ENCODE data around the gene C10orf53. TPM values are rescaled to one million over a fixed set of nuclear protein-coding genes. Genes with fewer than 3 reads are reported as not detected.

The C10orf53 gene
- total and polyA plus RNA-seq, 2 experiments from 2014 or later, result not detected

GRCh38 chr10:49645417-49645816 is 34.0 kb upstream of the C10orf53 start:
- no peak overlapping the region for H2AFZ ChIP-seq
- 62 to 75% methylated on average over 8 of the region's 8 CpGs for WGBS, 2 experiments (ENCODE audit: low coverage in 1 of 2, low lambda C conversion rate in 2 of 2, missing lambda C conversion rate in 2 of 2)

GRCh38 chr10:49645871-49646870 is 33.3 kb upstream of the C10orf53 start:
- H4K20me1 ChIP-seq (ENCODE audit: insufficient read depth), result no peaks in the 10 kb centered on the region
- no peaks in the 10 kb centered on the region for H3K9me3 ChIP-seq (ENCODE audit: low read depth)
- 57 to 64% methylated on average over 19 to 22 of the region's 22 CpGs for WGBS, 2 experiments (ENCODE audit: low coverage in 1 of 2, low lambda C conversion rate in 2 of 2, missing lambda C conversion rate in 2 of 2)
- no peak overlapping the region for H3K27ac ChIP-seq
- no peak for TF ChIP-seq EZH2phosphoT487 (IDR thresholded peaks at IDR 0.05; ENCODE audit: insufficient read depth, low read depth)
- no peak for TF ChIP-seq EZH2 (IDR thresholded peaks at IDR 0.05; ENCODE audit: insufficient read depth, poor library complexity, severe bottlenecking)
- no peaks in the 10 kb centered on the region for H3F3A ChIP-seq (ENCODE audit: insufficient read depth)
- no peak overlapping the region for H3K4me2 ChIP-seq (ENCODE audit: unreplicated experiment)
- no peak overlapping the region for H3K4me3 ChIP-seq
- DNase-seq, result no peak
- H3K4me1 ChIP-seq (ENCODE audit: insufficient read depth), result no peaks in the 10 kb centered on the region
- peaks cover 54% of the 10 kb centered on the region for H3K27me3 ChIP-seq (replicated peaks; ENCODE audit: insufficient read depth)
- no peaks in the 10 kb centered on the region for H3K36me3 ChIP-seq (ENCODE audit: low read depth)
- H3K9me2 ChIP-seq (ENCODE audit: insufficient read depth), result no peaks in the 10 kb centered on the region
- no peak overlapping the region for H3K9ac ChIP-seq
- in situ Hi-C loops (cut with MboI), result no loop called here
- H3K79me2 ChIP-seq (ENCODE audit: insufficient read depth), result no peaks in the 10 kb centered on the region
- H2AFZ ChIP-seq, result no peak overlapping the region

More at GRCh38 chr10:49645417-49645816, 34.0 kb upstream of the C10orf53 start:
- in situ Hi-C loops (cut with MboI), result no loop called here
- H3K9ac ChIP-seq, result no peak overlapping the region
- H3K79me2 ChIP-seq (ENCODE audit: insufficient read depth), result no peaks in the 10 kb centered on the region
- no peaks in the 10 kb centered on the region for H4K20me1 ChIP-seq (ENCODE audit: insufficient read depth)
- no peaks in the 10 kb centered on the region for H3K36me3 ChIP-seq (ENCODE audit: low read depth)
- H3K4me2 ChIP-seq (ENCODE audit: unreplicated experiment), result no peak overlapping the region
- no peaks in the 10 kb centered on the region for H3K9me3 ChIP-seq (ENCODE audit: low read depth)
- H3K27ac ChIP-seq, result no peak overlapping the region
- H3K4me1 ChIP-seq (ENCODE audit: insufficient read depth), result no peaks in the 10 kb centered on the region
- peaks cover 57% of the 10 kb centered on the region for H3K27me3 ChIP-seq (replicated peaks; ENCODE audit: insufficient read depth)
- no peaks in the 10 kb centered on the region for H3F3A ChIP-seq (ENCODE audit: insufficient read depth)
- H3K9me2 ChIP-seq (ENCODE audit: insufficient read depth), result no peaks in the 10 kb centered on the region
- no peak for TF ChIP-seq EZH2phosphoT487 (IDR thresholded peaks at IDR 0.05; ENCODE audit: insufficient read depth, low read depth)
- TF ChIP-seq EZH2 (IDR thresholded peaks at IDR 0.05; ENCODE audit: insufficient read depth, poor library complexity, severe bottlenecking), result no peak
- DNase-seq, result no peak
- H3K4me3 ChIP-seq, result no peak overlapping the region

- no peak for DNase-seq
- Histone ChIP-seq H3K9me3 (ENCODE audit: low read depth) (no peaks in the 10 kb centered on the region), H3K4me1 (ENCODE audit: insufficient read depth) (no peaks in the 10 kb centered on the region), H3K4me2 (ENCODE audit: unreplicated experiment) (no peak overlapping the region), H3K36me3 (ENCODE audit: low read depth) (no peaks in the 10 kb centered on the region), H2AFZ (no peak overlapping the region), H3K27ac (no peak overlapping the region), H3K27me3 (replicated peaks; ENCODE audit: insufficient read depth) (peaks cover 53% of the 10 kb centered on the region), H3K9ac (no peak overlapping the region), H3F3A (ENCODE audit: insufficient read depth) (no peaks in the 10 kb centered on the region), H3K9me2 (ENCODE audit: insufficient read depth) (no peaks in the 10 kb centered on the region), H3K4me3 (no peak overlapping the region), H3K79me2 (ENCODE audit: insufficient read depth) (no peaks in the 10 kb centered on the region), H4K20me1 (ENCODE audit: insufficient read depth) (no peaks in the 10 kb centered on the region)
- in situ Hi-C loops (cut with MboI), result no loop called here
- WGBS, 2 experiments (ENCODE audit: low coverage in 1 of 2, low lambda C conversion rate in 2 of 2, missing lambda C conversion rate in 2 of 2), result 35 to 37% methylated on average over 4 of the region's 4 CpGs
- no peak for TF ChIP-seq EZH2 (IDR thresholded peaks at IDR 0.05; ENCODE audit: insufficient read depth, poor library complexity, severe bottlenecking)
These were observed 31.9 kb upstream of the C10orf53 start for GRCh38 chr10:49647554-49647953.

GRCh38 chr10:49647985-49648795 is 31.3 kb upstream of the C10orf53 start:
- in situ Hi-C loops (cut with MboI), result no loop called here
- WGBS, 2 experiments (ENCODE audit: low coverage in 1 of 2, low lambda C conversion rate in 2 of 2, missing lambda C conversion rate in 2 of 2), result 47 to 54% methylated on average over 17 to 18 of the region's 18 CpGs
- H3K9me3 ChIP-seq (ENCODE audit: low read depth), result no peaks in the 10 kb centered on the region

More at GRCh38 chr10:49647985-49648795, 31.3 kb upstream of the C10orf53 start:
- Histone ChIP-seq H3K9me2 (ENCODE audit: insufficient read depth) (no peaks in the 10 kb centered on the region), H3K4me3 (no peak overlapping the region), H4K20me1 (ENCODE audit: insufficient read depth) (no peaks in the 10 kb centered on the region), H3F3A (ENCODE audit: insufficient read depth) (no peaks in the 10 kb centered on the region), H3K36me3 (ENCODE audit: low read depth) (no peaks in the 10 kb centered on the region), H3K27ac (no peak overlapping the region), H3K9ac (no peak overlapping the region), H2AFZ (no peak overlapping the region), H3K27me3 (replicated peaks; ENCODE audit: insufficient read depth) (peaks cover 50% of the 10 kb centered on the region), H3K4me2 (ENCODE audit: unreplicated experiment) (no peak overlapping the region), H3K79me2 (ENCODE audit: insufficient read depth) (no peaks in the 10 kb centered on the region), H3K4me1 (ENCODE audit: insufficient read depth) (no peaks in the 10 kb centered on the region)
- DNase-seq, result no peak
- TF ChIP-seq EZH2phosphoT487 (IDR thresholded peaks at IDR 0.05; ENCODE audit: insufficient read depth, low read depth) (no peak), EZH2 (IDR thresholded peaks at IDR 0.05; ENCODE audit: insufficient read depth, poor library complexity, severe bottlenecking) (no peak)

Data from GM23248 (cell line).